Smooth muscle cell of the brain vasculature (primary cell): ENCODE data around the gene ARRDC3.
"Not testable (repeated sequence)": the region's sequence is repeated elsewhere in the genome, so short reads cannot be mapped to it uniquely, and the experiment has no call there.

Experiments
- DNase-seq: peaks from one replicate; pipeline ENCODE4 v3.0.0-alpha.2; 2012; ENCODE audit warnings: low read depth, low spot score

The ARRDC3 gene

GRCh38 chr5:91383027-91383955 lies at the start of gene ARRDC3:
Gene ARRDC3 (minus strand): TSS chr5:91383317. CDS start chr5:91383092, 225 bp downstream.
- peak; percentile 93 for DNase-seq

GRCh38 chr5:91430949-91431348 lies 47.8 kb upstream of the ARRDC3 start:
- no peak for DNase-seq

- DNase-seq = no peak
Measured at GRCh38 chr5:91424638-91425436, 41.7 kb upstream of the ARRDC3 start.

- DNase-seq = no peak
Measured at GRCh38 chr5:91423871-91424270, 40.8 kb upstream of the ARRDC3 start.

- DNase-seq = no peak
Measured at GRCh38 chr5:91420879-91421278, 37.8 kb upstream of the ARRDC3 start.

GRCh38 chr5:91419571-91420537 lies 36.7 kb upstream of the ARRDC3 start:
- DNase-seq = no peak

GRCh38 chr5:91419136-91419535 lies 36.0 kb upstream of the ARRDC3 start:
- no peak for DNase-seq

- no peak for DNase-seq
Measured at GRCh38 chr5:91418158-91418557, 35.0 kb upstream of the ARRDC3 start.

GRCh38 chr5:91417219-91417618 lies 34.1 kb upstream of the ARRDC3 start:
- no peak for DNase-seq

GRCh38 chr5:91416491-91416890 lies 33.4 kb upstream of the ARRDC3 start:
- DNase-seq = no peak

- no peak for DNase-seq
Measured at GRCh38 chr5:91409304-91409703, 26.2 kb upstream of the ARRDC3 start.

GRCh38 chr5:91408710-91409109 lies 25.6 kb upstream of the ARRDC3 start:
- no peak for DNase-seq

- no peak for DNase-seq
Measured at GRCh38 chr5:91407204-91407603, 24.1 kb upstream of the ARRDC3 start.

GRCh38 chr5:91403438-91403837 lies 20.3 kb upstream of the ARRDC3 start:
- no peak for DNase-seq

- DNase-seq = no peak
Measured at GRCh38 chr5:91401175-91401574, 18.1 kb upstream of the ARRDC3 start.

- DNase-seq = no peak
Measured at GRCh38 chr5:91397791-91398190, 14.7 kb upstream of the ARRDC3 start.

- no peak for DNase-seq
Measured at GRCh38 chr5:91390268-91390667, 7.2 kb upstream of the ARRDC3 start.

- not testable (repeated sequence) for DNase-seq
Measured at GRCh38 chr5:91389555-91389954, 6.4 kb upstream of the ARRDC3 start.

- no peak for DNase-seq
Measured at GRCh38 chr5:91388362-91388761, 5.2 kb upstream of the ARRDC3 start.

- no peak for DNase-seq
Measured at GRCh38 chr5:91386120-91386519, 3.0 kb upstream of the ARRDC3 start.

- not testable (repeated sequence) for DNase-seq
Measured at GRCh38 chr5:91385596-91385995, 2.5 kb upstream of the ARRDC3 start.
